ENCODE data around the gene FGF6.

GRCh38 chr12:4412056-4412455 lies 33.6 kb downstream of the FGF6 start:
- TF ChIP-seq EZH2 (IDR thresholded peaks at IDR 0.05) (no peak), POLR2AphosphoS5 (IDR thresholded peaks at IDR 0.05; ENCODE audit: borderline replicate concordance, low read depth, low read length) (no peak)
